HUES48 (cell line): ENCODE data around the gene ANXA2.

Source experiments
- H3K27ac ChIP-seq: one replicate; pipeline ENCODE4 v1.7.0; 2013; ENCODE audit warnings: low read depth, low read length, inconsistent platforms
- H3K27me3 ChIP-seq: 2 replicates; pipeline ENCODE4 v1.6.1; 2013; ENCODE audit warnings: mild to moderate bottlenecking, low read length; ENCODE audit not compliant: control insufficient read depth, insufficient read depth
- H3K36me3 ChIP-seq: 2 replicates; pipeline ENCODE4 v1.6.1; 2013; ENCODE audit warnings: low read length; ENCODE audit not compliant: control insufficient read depth, insufficient read depth
- H3K4me1 ChIP-seq: 2 replicates; pipeline ENCODE4 v1.6.1; 2013; ENCODE audit warnings: mild to moderate bottlenecking, low read length; ENCODE audit not compliant: control insufficient read depth, insufficient read depth
- H3K4me3 ChIP-seq: 2 replicates; pipeline ENCODE4 v1.5.1; 2013; ENCODE audit warnings: mild to moderate bottlenecking, low read depth, low read length
- H3K9ac ChIP-seq: 2 replicates; pipeline ENCODE4 v1.6.1; 2013; ENCODE audit warnings: mild to moderate bottlenecking, low read depth, low read length, moderate library complexity
- H3K9me3 ChIP-seq: 2 replicates; pipeline ENCODE4 v1.6.1; 2013; ENCODE audit warnings: low read length; ENCODE audit not compliant: control insufficient read depth, insufficient read depth

The ANXA2 gene

DNA sequence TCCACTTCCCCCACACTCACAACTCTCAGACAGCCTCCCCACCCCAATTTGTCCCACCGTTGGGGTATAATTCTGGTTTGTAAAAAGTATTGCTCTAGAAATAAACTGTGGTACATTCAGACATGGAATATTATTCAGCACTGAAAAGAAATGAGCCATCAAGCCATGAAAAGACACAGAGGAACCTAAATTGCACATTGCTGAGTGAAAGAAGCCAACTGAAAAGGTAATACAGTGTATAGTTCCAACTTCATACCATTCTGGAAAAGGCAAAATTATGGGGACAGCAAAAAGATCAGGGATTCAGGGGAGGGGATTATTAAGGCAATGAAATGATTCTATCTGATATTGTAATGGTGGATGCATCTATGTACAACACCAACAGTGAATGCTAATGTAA is 10.5 kb downstream of the ANXA2 start:
- H3K4me1 ChIP-seq = peaks cover 33% of the 10 kb centered on the region
- no peak overlapping the region for H3K4me3 ChIP-seq
- H3K9ac ChIP-seq = no peak overlapping the region
- no peaks in the 10 kb centered on the region for H3K27me3 ChIP-seq
- no peak overlapping the region for H3K27ac ChIP-seq
- H3K9me3 ChIP-seq = no peaks in the 10 kb centered on the region
- peaks cover 34% of the 10 kb centered on the region for H3K36me3 ChIP-seq

GRCh38 chr15:60386615-60387014 is 11.2 kb downstream of the ANXA2 start:
- no peak overlapping the region for H3K4me3 ChIP-seq
- no peak overlapping the region for H3K27ac ChIP-seq
- H3K9ac ChIP-seq = no peak overlapping the region
- H3K36me3 ChIP-seq = peaks cover 34% of the 10 kb centered on the region
- H3K27me3 ChIP-seq = no peaks in the 10 kb centered on the region
- H3K9me3 ChIP-seq = no peaks in the 10 kb centered on the region
- H3K4me1 ChIP-seq = peaks cover 26% of the 10 kb centered on the region

DNA sequence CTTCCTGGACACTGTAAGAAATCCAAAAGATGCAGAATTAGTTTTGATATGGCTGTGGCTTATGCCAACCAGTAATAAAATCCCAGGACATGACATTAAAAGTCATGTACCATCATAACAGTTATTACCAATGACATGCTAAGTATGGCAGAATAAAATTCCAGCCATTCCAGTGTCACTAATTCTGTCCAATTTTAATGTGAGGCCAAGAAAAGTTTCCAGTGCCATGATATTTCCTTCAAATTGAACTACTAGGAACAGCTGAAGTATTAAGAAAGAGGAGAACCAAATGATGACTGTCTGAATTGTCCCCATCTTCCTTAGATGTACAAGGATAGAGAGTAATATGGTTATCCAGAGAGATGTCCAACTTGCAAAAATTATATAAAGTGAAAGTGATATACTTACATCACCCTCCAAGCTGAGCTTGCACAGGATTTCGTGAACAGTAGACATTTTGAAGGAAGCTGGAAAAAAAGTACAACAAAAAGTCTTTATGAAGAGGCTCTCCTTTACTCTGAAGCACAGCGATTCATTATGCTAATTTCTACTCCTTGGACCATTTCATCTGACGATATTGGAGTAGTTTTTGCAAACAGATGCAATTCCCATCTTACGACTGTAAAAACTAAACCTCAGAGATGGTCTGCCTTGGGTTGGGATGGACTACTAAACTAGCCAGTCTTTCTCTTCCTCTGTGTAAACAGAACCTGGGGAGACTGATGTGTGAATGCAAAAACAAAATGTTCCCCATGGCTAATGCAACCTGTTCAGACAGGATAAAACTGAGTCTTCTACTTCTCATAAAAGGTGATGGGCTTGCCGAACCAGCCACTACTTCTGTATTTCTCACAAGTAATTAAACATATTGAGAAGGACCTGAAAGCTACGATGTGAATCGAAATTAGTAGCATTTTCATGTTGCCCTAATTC is 11.9 kb downstream of the ANXA2 start:
- Histone ChIP-seq H3K4me3 (no peak overlapping the region), H3K4me1 (peaks cover 19% of the 10 kb centered on the region), H3K36me3 (peaks cover 40% of the 10 kb centered on the region), H3K27ac (no peak overlapping the region), H3K9ac (no peak overlapping the region), H3K9me3 (no peaks in the 10 kb centered on the region), H3K27me3 (no peaks in the 10 kb centered on the region)

DNA sequence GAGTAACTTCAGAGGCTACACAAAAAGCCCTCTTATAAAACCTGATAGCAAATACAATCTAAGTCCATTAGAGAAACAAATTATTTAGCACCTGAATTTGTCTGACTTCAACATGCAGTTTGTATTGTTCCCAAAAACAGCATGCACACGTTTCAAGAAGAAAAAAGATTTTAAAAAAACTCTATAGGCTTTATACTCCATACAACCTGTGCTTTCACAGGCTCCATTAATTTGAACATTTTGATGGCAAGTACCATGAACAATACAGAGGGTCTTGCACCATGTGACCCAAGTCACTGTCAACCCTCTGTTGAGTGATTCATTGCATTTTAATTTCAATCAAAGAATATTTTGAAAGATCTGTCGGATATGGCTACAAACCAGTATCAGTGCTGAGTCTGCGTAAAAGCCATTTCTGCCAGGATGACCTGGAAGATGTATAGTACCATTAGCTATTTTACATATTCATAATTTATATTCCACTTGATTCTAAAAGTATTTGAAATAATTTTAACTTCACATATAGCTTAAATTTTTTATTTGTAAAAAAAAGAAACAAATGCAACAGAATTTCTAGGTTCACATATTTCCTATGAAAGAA is 13.2 kb downstream of the ANXA2 start:
- H3K9ac ChIP-seq = no peak overlapping the region
- H3K4me1 ChIP-seq = peaks cover 6% of the 10 kb centered on the region; the same call in 1 of the 2 replicates
- no peaks in the 10 kb centered on the region for H3K9me3 ChIP-seq
- H3K27me3 ChIP-seq = no peaks in the 10 kb centered on the region
- peaks cover 42% of the 10 kb centered on the region for H3K36me3 ChIP-seq
- no peak overlapping the region for H3K4me3 ChIP-seq
- no peak overlapping the region for H3K27ac ChIP-seq

- no peaks in the 10 kb centered on the region for H3K9me3 ChIP-seq
- no peak overlapping the region for H3K9ac ChIP-seq
- peaks cover 46% of the 10 kb centered on the region for H3K36me3 ChIP-seq
- 0 out of 2 replicates have a peak, but pooled peaks cover under 1% of the 10 kb centered on the region for H3K4me1 ChIP-seq
- no peaks in the 10 kb centered on the region for H3K27me3 ChIP-seq
- no peak overlapping the region for H3K27ac ChIP-seq
- H3K4me3 ChIP-seq = no peak overlapping the region
Measured at GRCh38 chr15:60384053-60384452, 13.7 kb downstream of the ANXA2 start.

DNA sequence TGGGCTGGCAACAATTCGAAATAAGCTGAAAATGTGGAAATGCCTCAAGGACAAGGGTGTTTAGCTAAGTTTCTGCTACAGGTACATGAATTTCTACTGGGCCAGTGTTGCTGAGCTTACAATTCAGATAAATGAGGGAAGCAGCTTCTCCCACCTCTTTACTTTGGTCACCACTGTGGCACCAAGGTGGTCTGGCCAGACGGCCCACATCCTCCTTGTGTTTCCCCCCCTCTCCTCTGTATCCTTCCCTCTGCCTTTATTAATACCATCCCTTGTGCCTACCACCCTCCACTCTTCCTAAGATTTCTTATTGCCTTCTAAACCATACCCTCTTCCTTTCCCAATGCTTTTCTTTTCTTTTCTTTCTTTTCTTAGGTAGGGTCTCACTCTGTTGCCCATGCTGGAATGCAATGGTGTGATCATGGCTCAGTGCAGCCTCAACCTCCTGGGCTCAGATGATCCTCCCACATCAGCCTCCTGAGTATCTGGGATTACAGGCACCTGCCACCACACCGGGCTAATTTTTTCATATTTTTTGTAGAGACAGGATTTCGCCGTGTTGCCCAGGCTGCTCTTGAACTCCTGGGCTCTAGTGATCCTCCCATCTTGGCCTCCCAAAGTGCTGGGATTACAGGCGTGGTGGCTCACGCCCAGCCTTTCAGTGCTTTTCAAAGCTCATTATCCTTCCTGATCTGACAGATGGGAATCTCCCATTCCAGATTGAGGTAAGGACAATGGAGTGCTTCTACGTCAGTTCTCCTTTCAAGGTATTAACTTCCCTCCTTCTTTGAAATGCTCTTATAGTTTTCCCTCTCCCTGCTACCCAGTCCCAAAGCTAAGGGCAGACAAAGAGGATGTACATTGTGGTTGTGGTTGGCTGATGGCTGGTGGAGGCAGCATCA is 14.8 kb downstream of the ANXA2 start:
- no peaks in the 10 kb centered on the region for H3K9me3 ChIP-seq
- no peak overlapping the region for H3K27ac ChIP-seq
- peaks cover 46% of the 10 kb centered on the region for H3K36me3 ChIP-seq
- no peaks in the 10 kb centered on the region for H3K27me3 ChIP-seq
- no peak overlapping the region for H3K4me3 ChIP-seq
- no peaks in the 10 kb centered on the region for H3K4me1 ChIP-seq
- H3K9ac ChIP-seq = no peak overlapping the region

DNA sequence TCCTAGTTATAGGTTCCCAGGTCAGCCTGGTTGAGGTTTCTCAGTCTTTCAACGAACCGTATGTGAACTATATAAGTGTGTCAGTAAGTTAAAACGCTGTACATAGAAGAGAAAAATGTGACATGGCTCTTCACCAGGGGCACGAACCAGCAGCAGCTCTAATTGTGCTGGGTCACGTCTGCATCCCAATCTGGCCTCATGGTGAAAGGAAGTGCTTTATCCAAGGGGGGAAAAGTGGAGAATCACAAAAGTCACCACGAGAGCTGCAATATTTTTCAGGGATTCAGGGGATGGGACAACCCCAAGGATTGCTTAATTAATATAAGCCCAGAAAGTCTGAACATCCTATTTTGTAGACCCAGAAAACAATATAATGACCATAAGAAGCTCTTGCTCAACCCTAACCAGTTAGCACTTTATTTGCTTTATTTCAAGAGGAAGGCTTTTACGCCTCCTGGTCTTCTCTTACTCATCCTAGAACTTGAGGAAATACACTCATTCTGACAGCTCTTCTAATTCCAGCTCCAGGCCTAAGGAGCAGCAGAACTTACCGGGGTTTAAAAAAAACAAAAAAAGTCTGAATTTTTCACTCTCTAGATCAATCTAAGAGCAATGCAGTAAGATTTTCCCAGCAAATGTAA is 16.5 kb downstream of the ANXA2 start:
- Histone ChIP-seq H3K4me1 (no peaks in the 10 kb centered on the region), H3K27me3 (no peaks in the 10 kb centered on the region), H3K27ac (no peak overlapping the region), H3K9me3 (no peaks in the 10 kb centered on the region), H3K9ac (no peak overlapping the region), H3K36me3 (peaks cover 55% of the 10 kb centered on the region), H3K4me3 (no peak overlapping the region)

- Histone ChIP-seq H3K4me3 (no peak overlapping the region), H3K9me3 (no peaks in the 10 kb centered on the region), H3K9ac (no peak overlapping the region), H3K4me1 (peaks cover 11% of the 10 kb centered on the region; the same call in 1 of the 2 replicates), H3K27ac (peak overlapping the region; percentile 17), H3K36me3 (peaks cover 46% of the 10 kb centered on the region), H3K27me3 (no peaks in the 10 kb centered on the region)
Measured at GRCh38 chr15:60379525-60380274, 18.1 kb downstream of the ANXA2 start.

DNA sequence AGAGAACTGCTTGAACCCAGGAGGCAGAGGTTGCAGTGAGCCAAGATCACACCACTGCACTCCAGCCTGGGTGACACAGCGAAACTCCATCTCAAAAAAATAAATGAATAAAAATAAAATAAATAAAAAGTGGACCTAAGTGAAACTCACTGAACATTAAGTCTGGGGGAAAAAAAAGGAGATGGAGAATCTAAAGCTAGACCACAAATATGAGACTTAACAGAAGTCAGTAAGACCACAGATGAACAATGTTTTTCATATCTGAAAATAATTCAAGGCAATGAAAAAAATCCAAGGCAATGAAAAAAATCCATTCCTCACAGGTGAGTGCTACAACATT is 18.6 kb downstream of the ANXA2 start:
- no peak overlapping the region for H3K27ac ChIP-seq

GRCh38 chr15:60376677-60377095 is 21.1 kb downstream of the ANXA2 start:
- Histone ChIP-seq H3K27ac (no peak overlapping the region), H3K4me3 (no peak overlapping the region), H3K9ac (no peak overlapping the region), H3K4me1 (peaks cover 16% of the 10 kb centered on the region), H3K27me3 (no peaks in the 10 kb centered on the region), H3K9me3 (no peaks in the 10 kb centered on the region), H3K36me3 (peaks cover 43% of the 10 kb centered on the region)

More for the DNA sequence above, 18.6 kb downstream of the ANXA2 start:
- Histone ChIP-seq H3K36me3 (peaks cover 41% of the 10 kb centered on the region), H3K4me3 (no peak overlapping the region), H3K9ac (no peak overlapping the region), H3K27me3 (no peaks in the 10 kb centered on the region), H3K9me3 (no peaks in the 10 kb centered on the region), H3K4me1 (peaks cover 16% of the 10 kb centered on the region)
